Kidney (tissue), 14 donors: ENCODE results near the gene SH3PXD2A. TPM values are rescaled to one million over a fixed set of nuclear protein-coding genes. Genes with fewer than 3 reads are reported as not detected.
"Not testable (repeated sequence)": the region's sequence is repeated elsewhere in the genome, so short reads cannot be mapped to it uniquely, and the experiment has no call there.

ENCODE experiments used
- DNase-seq, 5 donors: peaks; one replicate each; pipeline ENCODE4 v3.0.0-alpha.2; 2013 to 2020
- FAIRE-seq: peaks from 2 replicates; lab custom pipeline; 2012; peaks lifted over from hg19 to GRCh38; lab: Jason Lieb, UNC
- H3K27ac ChIP-seq, 2 donors: one replicate each; pipeline ENCODE4 v1.7.0; 2013; ENCODE audit warnings: low read depth in 2 of 2, low read length in 2 of 2, inconsistent platforms in 1 of 2
- H3K27me3 ChIP-seq: one replicate; pipeline ENCODE4 v1.7.1; 2013; ENCODE audit warnings: low read length, inconsistent platforms; ENCODE audit not compliant: control insufficient read depth, insufficient read depth
- H3K36me3 ChIP-seq, 3 donors: one replicate each; pipeline versions ENCODE4 v1.7.0 to v1.7.1; 2013; ENCODE audit warnings: low read length in 3 of 3, control low read depth in 1 of 3, inconsistent platforms in 1 of 3; ENCODE audit not compliant: insufficient read depth in 3 of 3, control insufficient read depth in 2 of 3
- H3K4me1 ChIP-seq, 3 donors: one replicate each; pipeline versions ENCODE4 v1.7.0 to v1.7.1; 2013; ENCODE audit warnings: low read length in 3 of 3, inconsistent platforms in 1 of 3, low read depth in 1 of 3; ENCODE audit not compliant: control insufficient read depth in 2 of 3, insufficient read depth in 2 of 3
- H3K4me3 ChIP-seq, 3 donors: one replicate each; pipeline versions ENCODE4 v1.7.0 to v1.8.1; 2013; ENCODE audit warnings: low read length in 3 of 3, control low read depth in 1 of 3, inconsistent platforms in 1 of 3
- H3K9ac ChIP-seq, 3 donors: one replicate each; pipeline versions ENCODE4 v1.7.0 to v1.7.1; 2013; ENCODE audit warnings: low read length in 3 of 3, control low read depth in 1 of 3, inconsistent platforms in 1 of 3
- H3K9me3 ChIP-seq, 3 donors: one replicate each; pipeline versions ENCODE4 v1.7.0 to v1.7.1; 2013; ENCODE audit warnings: low read length in 3 of 3, control low read depth in 1 of 3, inconsistent platforms in 1 of 3; ENCODE audit not compliant: control insufficient read depth in 2 of 3, insufficient read depth in 1 of 3
- CTCF ChIP-seq: IDR thresholded peaks from 3 replicates; pipeline ENCODE4 v1.5.1; 2012; ENCODE audit warnings: mild to moderate bottlenecking, moderate library complexity, borderline replicate concordance; ENCODE audit not compliant: insufficient read depth; ENCODE audit errors: extremely low read depth
- intact Hi-C: fragments of 100-400 bp; cut with DNase I; formaldehyde crosslinking; loops from one replicate; pipeline ENCODE4 v1.11.1; 2022
- polyA plus RNA-seq: library from polyadenylated mRNA; stranded (reverse); fragments of 350-450 nt; fragmentation: Illumina TruSeq; extraction: RNeasy Lipid Tissue Mini Kit (QIAGEN cat#74804); gene quantifications from one replicate; pipeline ENCODE4 v1.2.3, GENCODE V29; 2014; ENCODE audit warnings: low read depth, low replicate concordance; ENCODE audit not compliant: insufficient read depth
- total RNA-seq: library from RNA; stranded (reverse); fragmentation: NEBNext Ultra II Directional; extraction: Animal tissue kit (Norgen Biotek cat#: 25700); gene quantifications from one replicate; pipeline ENCODE4 v1.2.1, GENCODE V29; 2021
- donor health status: control.
- donor health status: control.
- donor health status: control.
- donor health status: control.
- donor health status: control.
- donor health status: DM: yes; HTN: yes; CAD: no.
- donor health status: Normal renal cell carcinoma (clear cell type).

Gene SH3PXD2A
- total and polyA plus RNA-seq, 2 donors from 2014 or later = 2.4 to 20.1 TPM

- intact Hi-C loops = no loop called here
- FAIRE-seq (no peak), DNase-seq (no peak)
- no peak for TF ChIP-seq CTCF
- H3K9me3 ChIP-seq = no peaks in the 10 kb centered on the region
- H3K27ac ChIP-seq = no peak overlapping the region
- no peak overlapping the region for H3K9ac ChIP-seq
- peaks cover 0 to 2% (median 0%) of the 10 kb centered on the region in 3 donors for H3K4me1 ChIP-seq
- peaks cover 2 to 7% (median 5%) of the 10 kb centered on the region in 3 donors for H3K36me3 ChIP-seq
- H3K27me3 ChIP-seq = no peaks in the 10 kb centered on the region
- H3K4me3 ChIP-seq = no peak overlapping the region
These were observed 245.3 kb downstream of the SH3PXD2A start for GRCh38 chr10:103610083-103610472.

DNA sequence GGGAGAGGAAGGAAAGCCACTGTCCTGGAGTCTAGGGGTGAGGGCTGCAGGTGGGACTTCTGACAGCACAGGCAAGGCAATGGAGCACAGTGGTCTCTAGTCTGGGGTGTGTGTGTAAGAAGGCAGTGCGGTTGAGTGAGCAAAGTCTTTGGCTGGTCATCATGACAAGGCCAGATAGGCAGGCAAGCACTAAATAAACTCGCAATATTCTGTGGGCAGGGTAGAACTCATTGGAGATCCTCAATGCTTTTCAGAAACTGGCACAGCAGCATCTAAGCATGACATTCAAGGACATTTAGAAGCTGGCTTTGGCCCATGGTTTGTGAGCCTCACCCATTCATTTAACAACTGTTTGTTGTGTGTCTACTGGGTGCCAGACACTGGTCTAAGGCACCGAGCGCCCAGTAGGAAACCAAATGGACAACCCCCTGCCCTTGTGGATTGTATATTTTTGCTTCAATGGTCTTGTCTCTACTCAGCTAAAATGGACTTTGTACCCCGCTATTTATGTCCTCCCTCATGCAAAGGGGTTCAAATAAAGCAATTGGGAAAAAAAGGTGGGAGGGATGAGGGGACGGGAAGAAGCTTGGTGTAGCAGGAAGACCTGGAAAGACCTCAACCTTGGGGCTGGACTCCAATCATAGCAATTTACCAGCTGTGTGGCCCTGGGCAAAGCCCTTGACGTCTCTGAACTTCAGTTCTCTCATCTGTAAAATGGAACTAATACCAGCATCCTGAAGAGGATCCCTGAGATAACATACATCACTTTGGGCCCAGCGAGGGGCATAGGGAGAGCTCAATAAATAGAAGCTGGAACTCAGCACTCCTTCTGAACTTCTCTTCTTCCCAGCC lies 245.9 kb downstream of the SH3PXD2A start:
- intact Hi-C loops = no loop called here

DNA sequence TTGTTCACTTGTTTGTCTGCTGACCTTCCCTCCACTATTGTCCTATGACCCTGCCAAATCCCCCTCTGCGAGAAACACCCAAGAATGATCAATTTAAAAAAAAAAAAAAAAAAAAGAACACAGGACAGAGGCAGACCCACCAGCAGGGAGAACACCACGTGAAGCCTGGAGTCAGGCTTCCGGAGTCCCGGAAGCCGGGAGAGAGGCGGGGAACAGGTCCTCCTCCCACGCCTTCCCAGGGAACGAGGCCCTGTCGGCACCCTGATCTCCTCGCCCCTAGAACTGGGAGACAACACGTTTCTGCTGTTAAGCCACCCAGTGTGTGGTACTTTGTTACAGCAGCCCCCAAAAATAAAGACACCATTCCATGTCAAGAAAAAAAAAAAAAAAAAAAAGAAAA lies 247.3 kb downstream of the SH3PXD2A start:
- intact Hi-C loops, H3K4me1 ChIP-seq, H3K4me3 ChIP-seq, H3K27ac ChIP-seq, H3K27me3 ChIP-seq, H3K36me3 ChIP-seq, FAIRE-seq, DNase-seq, H3K9ac ChIP-seq, H3K9me3 ChIP-seq: not testable (repeated sequence)

More for the DNA sequence above, 245.9 kb downstream of the SH3PXD2A start:
- FAIRE-seq (no peak), DNase-seq (no peak)
- H3K9ac ChIP-seq = no peak overlapping the region
- TF ChIP-seq CTCF = no peak
- no peaks in the 10 kb centered on the region for H3K27me3 ChIP-seq
- no peaks in the 10 kb centered on the region for H3K4me1 ChIP-seq
- H3K9me3 ChIP-seq = no peaks in the 10 kb centered on the region
- H3K36me3 ChIP-seq = peaks cover 2 to 7% (median 5%) of the 10 kb centered on the region in 3 donors
- no peak overlapping the region for H3K27ac ChIP-seq
- H3K4me3 ChIP-seq = no peak overlapping the region

DNA sequence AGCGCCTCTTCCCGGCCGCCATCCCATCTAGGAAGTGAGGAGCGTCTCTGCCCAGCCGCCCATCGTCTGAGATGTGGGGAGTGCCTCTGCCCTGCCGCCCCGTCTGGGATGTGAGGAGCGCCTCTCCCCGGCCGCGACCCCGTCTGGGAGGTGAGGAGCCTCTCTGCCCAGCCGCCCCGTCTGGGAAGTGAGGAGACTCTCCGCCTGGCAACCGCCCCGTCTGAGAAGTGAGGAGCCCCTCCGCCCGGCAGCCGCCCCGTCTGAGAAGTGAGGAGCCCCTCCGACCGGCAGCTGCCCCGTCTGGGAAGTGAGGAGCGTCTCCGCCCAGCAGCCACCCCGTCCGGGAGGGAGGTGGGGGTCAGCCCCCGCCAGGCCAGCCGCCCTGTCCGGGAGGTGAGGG lies 248.3 kb downstream of the SH3PXD2A start:
- H3K27ac ChIP-seq, intact Hi-C loops, H3K4me3 ChIP-seq, H3K9ac ChIP-seq, DNase-seq, H3K27me3 ChIP-seq, H3K36me3 ChIP-seq, H3K4me1 ChIP-seq, H3K9me3 ChIP-seq, FAIRE-seq: not testable (repeated sequence)

- FAIRE-seq = not testable (repeated sequence)
These were observed 249.3 kb downstream of the SH3PXD2A start for GRCh38 chr10:103606097-103606438.

More at GRCh38 chr10:103606097-103606438, 249.3 kb downstream of the SH3PXD2A start:
- H3K9ac ChIP-seq, H3K27ac ChIP-seq, H3K4me1 ChIP-seq, H3K9me3 ChIP-seq, H3K27me3 ChIP-seq, H3K36me3 ChIP-seq, H3K4me3 ChIP-seq, intact Hi-C loops, DNase-seq: not testable (repeated sequence)
